SJCRH30 (cell line): Measurements from ENCODE around the gene TRIM21. TPM values are rescaled to one million over a fixed set of nuclear protein-coding genes. Genes with fewer than 3 reads are reported as not detected.
A peak's percentile ranks its signal among the peaks of the same experiment; 100 is the strongest.
"Not testable (repeated sequence)": the region's sequence is repeated elsewhere in the genome, so short reads cannot be mapped to it uniquely, and the experiment has no call there.

Experiments used
- DNase-seq, 2 experiments: peaks; one replicate each; pipeline ENCODE4 v3.0.0-alpha.2; 2015 to 2020
- H3K27ac ChIP-seq: fragments of 250-450 bp; sonication (Bioruptor Pico); 2 replicates; pipeline ENCODE4 v1.5.1; 2020; ENCODE audit warnings: mild to moderate bottlenecking, moderate library complexity
- H3K27me3 ChIP-seq: fragments of 250-450 bp; sonication (Bioruptor Pico); 2 replicates; pipeline ENCODE4 v1.5.1; 2020; ENCODE audit warnings: mild to moderate bottlenecking, moderate library complexity
- H3K36me3 ChIP-seq: fragments of 250-450 bp; sonication (Bioruptor Pico); 2 replicates; pipeline ENCODE4 v1.5.1; 2020; ENCODE audit warnings: mild to moderate bottlenecking, moderate library complexity
- H3K4me1 ChIP-seq: fragments of 250-450 bp; sonication (Bioruptor Pico); 2 replicates; pipeline ENCODE4 v1.5.1; 2020; ENCODE audit warnings: mild to moderate bottlenecking, moderate library complexity
- H3K4me3 ChIP-seq: fragments of 250-450 bp; sonication (Bioruptor Pico); 2 replicates; pipeline ENCODE4 v1.5.1; 2020; ENCODE audit warnings: mild to moderate bottlenecking, moderate library complexity
- H3K9me3 ChIP-seq: fragments of 250-450 bp; sonication (Bioruptor Pico); replicated peaks from 2 replicates; pipeline ENCODE4 v1.5.1; 2020; ENCODE audit warnings: mild to moderate bottlenecking, moderate library complexity
- total RNA-seq: library from RNA; depleted of rRNA; stranded (reverse); fragments of >200 nt; shearing (Covaris generic); gene quantifications from 2 replicates; pipeline ENCODE4 v1.2.3, GENCODE V29; 2014; rRNA removed

The TRIM21 gene
- 7.5 and 10.2 TPM in 2 replicates for total RNA-seq

GRCh38 chr11:4393209-4393857, at the start of gene TRIM21:
TSS of gene TRIM21 (minus strand) at chr11:4393702. CDS start at chr11:4390409, 3,293 bp downstream.
- H3K9me3 ChIP-seq, result no peaks in the 10 kb centered on the region
- no peaks in the 10 kb centered on the region for H3K36me3 ChIP-seq
- peaks cover 6% of the 10 kb centered on the region for H3K4me1 ChIP-seq
- H3K27me3 ChIP-seq, result no peaks in the 10 kb centered on the region
- peak; percentile 74 to 84 for DNase-seq
- H3K27ac ChIP-seq, result peak within 1 kb of the TSS; percentile 33
- H3K4me3 ChIP-seq, result peak within 1 kb of the TSS; percentile 70

GRCh38 chr11:4441515-4441914, 48.0 kb upstream of the TRIM21 start:
- H3K27ac ChIP-seq, result no peak overlapping the region
- H3K9me3 ChIP-seq, result no peaks in the 10 kb centered on the region
- no peaks in the 10 kb centered on the region for H3K27me3 ChIP-seq
- no peak overlapping the region for H3K4me3 ChIP-seq
- H3K4me1 ChIP-seq, result no peaks in the 10 kb centered on the region
- H3K36me3 ChIP-seq, result no peaks in the 10 kb centered on the region
- no peak for DNase-seq

DNA sequence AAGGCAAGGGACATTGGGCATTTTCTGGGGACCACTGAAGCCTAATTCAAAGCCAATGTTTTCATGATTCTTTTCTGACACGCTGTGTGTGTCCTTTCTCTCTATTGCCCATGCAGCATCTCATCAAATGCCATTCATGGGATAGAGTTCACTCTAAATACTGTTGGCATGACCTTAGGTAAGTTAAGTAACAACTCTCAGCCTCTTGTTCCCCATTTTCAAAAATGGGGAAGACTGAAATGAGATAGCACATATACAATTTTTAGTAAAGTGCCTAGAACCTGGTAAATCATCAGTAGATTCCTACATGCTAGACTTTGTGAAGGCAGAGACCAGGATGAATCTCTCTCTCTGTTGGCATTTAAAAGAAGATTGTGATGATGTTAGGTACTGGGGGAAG, 42.9 kb upstream of the TRIM21 start:
- H3K27ac ChIP-seq, result no peak overlapping the region
- no peaks in the 10 kb centered on the region for H3K36me3 ChIP-seq
- no peak for DNase-seq
- H3K4me3 ChIP-seq, result no peak overlapping the region
- H3K4me1 ChIP-seq, result no peaks in the 10 kb centered on the region
- no peaks in the 10 kb centered on the region for H3K9me3 ChIP-seq
- no peaks in the 10 kb centered on the region for H3K27me3 ChIP-seq

DNA sequence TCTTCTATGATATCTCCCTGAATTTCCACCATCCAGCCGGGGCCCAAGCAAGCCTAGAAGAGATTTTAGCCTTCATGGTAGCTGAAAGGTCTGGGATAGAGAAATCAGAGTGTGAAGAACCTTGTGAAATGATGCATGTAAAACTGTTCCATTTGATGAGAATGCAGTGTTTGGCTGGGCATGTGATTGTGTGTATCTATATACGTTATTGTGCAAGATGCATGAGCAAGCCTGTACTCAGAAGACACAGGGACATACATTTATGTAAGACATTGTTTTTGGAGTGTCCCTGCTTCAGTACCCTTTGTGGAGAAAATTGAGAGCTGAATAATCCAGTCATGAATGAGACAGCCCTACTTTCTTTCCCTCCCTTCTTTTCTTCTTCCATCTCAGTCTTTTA, 40.4 kb upstream of the TRIM21 start:
- no peaks in the 10 kb centered on the region for H3K36me3 ChIP-seq
- no peaks in the 10 kb centered on the region for H3K27me3 ChIP-seq
- H3K4me1 ChIP-seq, result no peaks in the 10 kb centered on the region
- no peak overlapping the region for H3K27ac ChIP-seq
- no peak for DNase-seq
- H3K9me3 ChIP-seq, result no peaks in the 10 kb centered on the region
- no peak overlapping the region for H3K4me3 ChIP-seq

- Histone ChIP-seq H3K4me3 (no peak overlapping the region), H3K9me3 (no peaks in the 10 kb centered on the region), H3K27ac (no peak overlapping the region), H3K27me3 (no peaks in the 10 kb centered on the region), H3K4me1 (no peaks in the 10 kb centered on the region), H3K36me3 (no peaks in the 10 kb centered on the region)
- DNase-seq, result no peak
Measured at GRCh38 chr11:4430051-4430450, 36.5 kb upstream of the TRIM21 start.

DNA sequence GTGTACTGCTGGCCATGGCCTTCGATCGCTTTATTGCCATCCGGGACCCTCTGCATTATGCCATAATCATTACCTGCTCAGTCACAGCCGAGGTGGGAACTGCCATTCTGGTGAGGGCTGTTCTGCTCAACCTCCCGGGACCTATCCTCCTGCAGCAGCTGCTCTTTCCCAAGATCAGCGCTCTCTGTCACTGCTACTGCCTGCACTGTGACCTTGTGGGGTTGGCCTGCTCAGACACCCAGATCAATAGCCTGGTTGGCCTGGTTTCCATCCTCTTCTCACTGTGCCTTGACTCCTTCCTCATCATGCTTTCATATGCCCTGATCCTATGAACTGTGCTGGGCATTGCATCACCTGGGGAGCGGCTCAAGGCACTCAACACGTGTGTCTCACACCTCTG, 24.9 kb upstream of the TRIM21 start:
- no peaks in the 10 kb centered on the region for H3K4me1 ChIP-seq
- H3K36me3 ChIP-seq, result no peaks in the 10 kb centered on the region
- H3K4me3 ChIP-seq, result no peak overlapping the region
- no peak for DNase-seq
- no peaks in the 10 kb centered on the region; the same call in 1 of the 2 replicates for H3K27me3 ChIP-seq
- no peak overlapping the region for H3K27ac ChIP-seq
- no peaks in the 10 kb centered on the region for H3K9me3 ChIP-seq

- no peaks in the 10 kb centered on the region for H3K9me3 ChIP-seq
- no peak overlapping the region for H3K4me3 ChIP-seq
- H3K36me3 ChIP-seq, result no peaks in the 10 kb centered on the region
- H3K27me3 ChIP-seq, result no peaks in the 10 kb centered on the region; the same call in 1 of the 2 replicates
- H3K4me1 ChIP-seq, result no peaks in the 10 kb centered on the region
- no peak overlapping the region for H3K27ac ChIP-seq
- DNase-seq, result no peak
Measured at GRCh38 chr11:4416816-4417215, 23.3 kb upstream of the TRIM21 start.

DNA sequence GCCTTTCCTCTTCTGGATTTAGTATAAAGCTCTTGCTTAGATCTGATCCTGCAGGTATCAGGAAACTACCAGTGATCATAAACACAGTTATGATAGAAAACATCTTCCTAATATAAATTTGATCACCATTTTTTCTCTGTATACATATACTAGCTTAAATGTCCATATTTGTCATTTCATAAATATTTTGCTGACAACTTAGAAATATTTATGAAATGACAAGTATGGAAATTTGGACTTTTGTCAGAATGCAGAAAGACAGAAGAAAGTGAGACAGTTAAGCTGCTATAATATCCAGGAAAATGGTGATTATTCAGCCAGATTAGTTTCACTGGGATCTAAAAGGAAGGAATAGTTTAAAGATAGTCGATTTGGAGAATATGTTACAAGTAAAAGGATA, 22.8 kb upstream of the TRIM21 start:
- Histone ChIP-seq H3K27me3 (no peaks in the 10 kb centered on the region; the same call in 1 of the 2 replicates), H3K9me3 (no peaks in the 10 kb centered on the region), H3K4me1 (no peaks in the 10 kb centered on the region), H3K4me3 (no peak overlapping the region), H3K36me3 (no peaks in the 10 kb centered on the region), H3K27ac (no peak overlapping the region)
- no peak for DNase-seq

- H3K4me1 ChIP-seq, H3K27me3 ChIP-seq, H3K9me3 ChIP-seq, H3K36me3 ChIP-seq, H3K27ac ChIP-seq, DNase-seq, H3K4me3 ChIP-seq: not testable (repeated sequence)
Measured at GRCh38 chr11:4406206-4406605, 12.7 kb upstream of the TRIM21 start.

DNA sequence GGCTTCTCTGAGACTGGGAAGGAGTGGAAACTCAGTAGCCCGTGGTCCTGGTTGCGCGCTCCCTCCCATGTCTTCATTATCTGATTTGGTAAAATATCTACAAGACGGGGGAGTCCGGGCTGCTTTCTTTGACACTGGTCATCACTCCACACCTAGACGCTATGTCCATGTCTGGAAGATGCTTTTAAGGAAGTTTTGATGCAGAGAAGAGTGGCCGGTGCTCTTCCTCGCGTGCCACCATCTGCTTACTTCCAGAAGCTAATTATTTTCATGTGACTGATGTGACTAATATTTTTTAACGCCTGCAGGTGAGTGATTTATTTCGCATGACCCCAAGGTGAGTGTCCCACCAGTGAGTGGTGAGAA, 339 bp upstream of the TRIM21 start:
- Histone ChIP-seq H3K27me3 (no peaks in the 10 kb centered on the region), H3K27ac (no peak overlapping the region), H3K4me3 (peak overlapping the region; percentile 70), H3K4me1 (peaks cover under 1% of the 10 kb centered on the region; the same call in 1 of the 2 replicates), H3K9me3 (no peaks in the 10 kb centered on the region), H3K36me3 (no peaks in the 10 kb centered on the region)
- no peak for DNase-seq

- H3K27me3 ChIP-seq, result no peaks in the 10 kb centered on the region
- H3K36me3 ChIP-seq, result no peaks in the 10 kb centered on the region; the same call in 1 of the 2 replicates
- no peaks in the 10 kb centered on the region for H3K9me3 ChIP-seq
- H3K27ac ChIP-seq, result peak overlapping the region; percentile 75
- peak; percentile 63 to 79 for DNase-seq
- H3K4me1 ChIP-seq, result peaks cover 15% of the 10 kb centered on the region
- H3K4me3 ChIP-seq, result no peak overlapping the region
Measured at GRCh38 chr11:4388221-4388620, 5.3 kb downstream of the TRIM21 start.

GRCh38 chr11:4385978-4386740, 7.3 kb downstream of the TRIM21 start:
- DNase-seq, result no peak
- Histone ChIP-seq H3K4me1 (peaks cover 15% of the 10 kb centered on the region), H3K27me3 (no peaks in the 10 kb centered on the region), H3K4me3 (no peak overlapping the region), H3K27ac (no peak overlapping the region), H3K9me3 (no peaks in the 10 kb centered on the region), H3K36me3 (no peaks in the 10 kb centered on the region; the same call in 1 of the 2 replicates)

- Histone ChIP-seq H3K27me3 (peaks cover 3% of the 10 kb centered on the region; the same call in 1 of the 2 replicates), H3K4me1 (no peaks in the 10 kb centered on the region)
Measured at GRCh38 chr11:4381901-4382300, 11.6 kb downstream of the TRIM21 start.

DNA sequence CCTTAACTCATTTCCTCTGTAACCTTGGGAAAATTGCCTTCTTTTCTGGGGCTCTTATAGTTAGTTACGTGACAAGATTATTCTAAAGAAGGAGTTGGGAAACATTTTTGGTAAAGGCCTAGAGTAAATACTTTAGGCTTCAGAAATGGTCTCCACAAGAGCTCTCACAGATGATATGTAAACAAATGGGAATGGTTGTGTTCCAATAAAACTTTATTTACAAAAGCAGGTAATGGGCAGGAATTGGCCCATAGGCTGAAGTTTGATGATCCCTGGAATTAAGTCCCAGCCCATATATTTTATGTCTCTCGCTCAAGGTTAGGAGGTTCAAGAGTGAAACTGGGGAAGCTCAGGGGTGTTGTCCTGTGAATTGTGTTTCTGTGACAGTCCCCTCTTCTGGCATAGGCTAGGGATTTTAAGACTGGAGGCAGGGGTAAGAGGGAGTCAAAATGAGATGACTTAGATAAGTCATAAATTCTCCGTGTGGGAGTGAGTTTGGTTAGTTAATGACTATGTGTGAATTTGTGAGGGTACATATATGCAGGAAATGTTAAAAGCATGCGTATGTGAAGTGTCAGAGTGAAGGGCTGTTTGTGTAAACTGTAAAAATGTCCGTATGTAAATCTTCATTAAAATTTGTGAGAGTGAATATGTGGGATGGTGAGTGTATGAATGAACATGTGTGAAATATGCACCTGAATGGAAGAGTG, 17.9 kb downstream of the TRIM21 start:
- DNase-seq, result no peak
- no peaks in the 10 kb centered on the region for H3K36me3 ChIP-seq
- H3K9me3 ChIP-seq, result no peaks in the 10 kb centered on the region
- no peak overlapping the region for H3K4me3 ChIP-seq
- H3K27ac ChIP-seq, result no peak overlapping the region
- H3K27me3 ChIP-seq, result peaks cover 16% of the 10 kb centered on the region; the same call in 1 of the 2 replicates
- H3K4me1 ChIP-seq, result no peaks in the 10 kb centered on the region

More at GRCh38 chr11:4381901-4382300, 11.6 kb downstream of the TRIM21 start:
- Histone ChIP-seq H3K27ac (no peak overlapping the region), H3K4me3 (no peak overlapping the region), H3K36me3 (no peaks in the 10 kb centered on the region), H3K9me3 (no peaks in the 10 kb centered on the region)
- DNase-seq, result no peak

GRCh38 chr11:4370166-4370565, 23.3 kb downstream of the TRIM21 start:
- Histone ChIP-seq H3K4me1 (no peaks in the 10 kb centered on the region), H3K9me3 (no peaks in the 10 kb centered on the region), H3K4me3 (no peak overlapping the region), H3K27me3 (no peaks in the 10 kb centered on the region), H3K36me3 (no peaks in the 10 kb centered on the region), H3K27ac (no peak overlapping the region)
- DNase-seq, result no peak
